ENCODE data around the gene GGTA1.
"Not testable (repeated sequence)": the region's sequence is repeated elsewhere in the genome, so short reads cannot be mapped to it uniquely, and the experiment has no call there.

The GGTA1 gene

GRCh38 chr9:121499427-121500164 is at the start of gene GGTA1:
GGTA1 (minus strand) TSS chr9:121499844; CDS start chr9:121467922, 31,922 bp downstream.
- in situ Hi-C loops (cut with MboI; ENCODE audit: low sequenced_read_pairs): no loop called here

- in situ Hi-C loops (cut with MboI; ENCODE audit: low sequenced_read_pairs): loop anchor here (5.0 kb wide), 1 partner anchor 444 kb away; no protein-coding TSS in a partner anchor
Measured at GRCh38 chr9:121548666-121549065, 49.0 kb upstream of the GGTA1 start.

- in situ Hi-C loops (cut with MboI; ENCODE audit: low sequenced_read_pairs): loop anchor here (5.0 kb wide), 1 partner anchor 446 kb away; no protein-coding TSS in a partner anchor
Measured at GRCh38 chr9:121545875-121546423, 46.3 kb upstream of the GGTA1 start.

GRCh38 chr9:121545150-121545874 is 45.7 kb upstream of the GGTA1 start:
- in situ Hi-C loops (cut with MboI; ENCODE audit: low sequenced_read_pairs): loop anchor here (5.0 kb wide), 1 partner anchor 447 kb away; no protein-coding TSS in a partner anchor

- in situ Hi-C loops (cut with MboI; ENCODE audit: low sequenced_read_pairs): no loop called here
Measured at GRCh38 chr9:121542025-121542424, 42.4 kb upstream of the GGTA1 start.

GRCh38 chr9:121541256-121541655 is 41.6 kb upstream of the GGTA1 start:
- in situ Hi-C loops (cut with MboI; ENCODE audit: low sequenced_read_pairs): no loop called here

- in situ Hi-C loops (cut with MboI; ENCODE audit: low sequenced_read_pairs): no loop called here
Measured at GRCh38 chr9:121538221-121538620, 38.6 kb upstream of the GGTA1 start.

- in situ Hi-C loops (cut with MboI; ENCODE audit: low sequenced_read_pairs): no loop called here
Measured at GRCh38 chr9:121537283-121537682, 37.6 kb upstream of the GGTA1 start.

- in situ Hi-C loops (cut with MboI; ENCODE audit: low sequenced_read_pairs): no loop called here
Measured at GRCh38 chr9:121532881-121533280, 33.2 kb upstream of the GGTA1 start.

- in situ Hi-C loops (cut with MboI; ENCODE audit: low sequenced_read_pairs): no loop called here
Measured at GRCh38 chr9:121529237-121529987, 29.8 kb upstream of the GGTA1 start.

- in situ Hi-C loops (cut with MboI; ENCODE audit: low sequenced_read_pairs): no loop called here
Measured at GRCh38 chr9:121528642-121529041, 29.0 kb upstream of the GGTA1 start.

- in situ Hi-C loops (cut with MboI; ENCODE audit: low sequenced_read_pairs): no loop called here
Measured at GRCh38 chr9:121527371-121527770, 27.7 kb upstream of the GGTA1 start.

GRCh38 chr9:121519688-121520087 is 20.0 kb upstream of the GGTA1 start:
- in situ Hi-C loops (cut with MboI; ENCODE audit: low sequenced_read_pairs): not testable (repeated sequence)

GRCh38 chr9:121518634-121519033 is 19.0 kb upstream of the GGTA1 start:
- in situ Hi-C loops (cut with MboI; ENCODE audit: low sequenced_read_pairs): no loop called here

GRCh38 chr9:121513166-121513565 is 13.5 kb upstream of the GGTA1 start:
- in situ Hi-C loops (cut with MboI; ENCODE audit: low sequenced_read_pairs): not testable (repeated sequence)

- in situ Hi-C loops (cut with MboI; ENCODE audit: low sequenced_read_pairs): no loop called here
Measured at GRCh38 chr9:121510766-121511550, 11.3 kb upstream of the GGTA1 start.

GRCh38 chr9:121509180-121509579 is 9.5 kb upstream of the GGTA1 start:
- in situ Hi-C loops (cut with MboI; ENCODE audit: low sequenced_read_pairs): no loop called here

GRCh38 chr9:121508415-121508814 is 8.8 kb upstream of the GGTA1 start:
- in situ Hi-C loops (cut with MboI; ENCODE audit: low sequenced_read_pairs): no loop called here

GRCh38 chr9:121505903-121506735 is 6.5 kb upstream of the GGTA1 start:
- in situ Hi-C loops (cut with MboI; ENCODE audit: low sequenced_read_pairs): no loop called here
